Mesangial cell (primary cell): ENCODE results near the gene TMEM114. TPM values are rescaled to one million over a fixed set of nuclear protein-coding genes. Genes with fewer than 3 reads are reported as not detected.

Source experiments
- total RNA-seq: library from RNA; depleted of rRNA; stranded (reverse); fragments of >200 nt; gene quantifications from 2 replicates; pipeline ENCODE4 v1.2.3, GENCODE V29; 2015

TMEM114 gene
- total RNA-seq: not detected in 2 replicates

GRCh38 chr16:8589900-8590688 lies at the start of gene TMEM114:
Gene TMEM114 (minus strand): TSS chr16:8590511. CDS start chr16:8589838, 673 bp downstream.

GRCh38 chr16:8621572-8622314 lies 31.4 kb upstream of the TMEM114 start, which contains the start of gene METTL22:
Gene METTL22 (plus strand): TSS chr16:8621698. CDS start chr16:8625666, 3,968 bp downstream.

Other genes starting within 250 kb of the TMEM114 start
- gene METTL22, start 31.2 kb upstream of the TMEM114 start, total RNA-seq: 28.2 and 29.2 TPM in 2 replicates
- 2.8 and 3.9 TPM in 2 replicates for gene ABAT, start 84.1 kb upstream of the TMEM114 start, total RNA-seq
- gene TMEM186, start 207.1 kb upstream of the TMEM114 start, total RNA-seq: 7.7 and 8.7 TPM in 2 replicates
- 18.4 and 23.0 TPM in 2 replicates for gene PMM2, start 207.3 kb upstream of the TMEM114 start, total RNA-seq